GM18505 (cell line): ENCODE measurements around the gene OSBPL3.

ENCODE experiments used
- ATAC-seq: cut with Tn5 transposase; IDR thresholded peaks from one replicate; pipeline ENCODE4 v1.9.1; 2021; ENCODE audit not compliant: unreplicated experiment
- POLR2A ChIP-seq: IDR thresholded peaks from 4 replicates; pipeline ENCODE4 v1.6.1; 2011; ENCODE audit warnings: borderline replicate concordance; ENCODE audit not compliant: insufficient read depth, insufficient read length; ENCODE audit errors: extremely low read depth

OSBPL3 gene

GRCh38 chr7:24974026-24974832 is 5.7 kb downstream of the OSBPL3 start:
- ATAC-seq, result no peak

GRCh38 chr7:24972991-24973390 is 7.0 kb downstream of the OSBPL3 start:
- no peak for ATAC-seq
- TF ChIP-seq POLR2A, result no peak

More at GRCh38 chr7:24974026-24974832, 5.7 kb downstream of the OSBPL3 start:
- no peak for TF ChIP-seq POLR2A

- no peak for TF ChIP-seq POLR2A
- ATAC-seq, result no peak
These were observed 7.9 kb downstream of the OSBPL3 start for GRCh38 chr7:24972166-24972477.

- no peak for ATAC-seq
These were observed 8.4 kb downstream of the OSBPL3 start for GRCh38 chr7:24971333-24972165.

GRCh38 chr7:24970676-24971075 is 9.3 kb downstream of the OSBPL3 start:
- no peak for ATAC-seq
- TF ChIP-seq POLR2A, result no peak

More at GRCh38 chr7:24971333-24972165, 8.4 kb downstream of the OSBPL3 start:
- no peak for TF ChIP-seq POLR2A

- no peak for TF ChIP-seq POLR2A
- no peak for ATAC-seq
These were observed 11.8 kb downstream of the OSBPL3 start for GRCh38 chr7:24968165-24968564.

- TF ChIP-seq POLR2A, result no peak
These were observed 12.3 kb downstream of the OSBPL3 start for GRCh38 chr7:24967696-24968095.

GRCh38 chr7:24966802-24967201 is 13.2 kb downstream of the OSBPL3 start:
- no peak for ATAC-seq
- TF ChIP-seq POLR2A, result no peak

More at GRCh38 chr7:24967696-24968095, 12.3 kb downstream of the OSBPL3 start:
- ATAC-seq, result no peak

GRCh38 chr7:24965831-24966708 is 13.9 kb downstream of the OSBPL3 start:
- ATAC-seq, result peak; percentile 79
- peak; percentile 40 for TF ChIP-seq POLR2A

GRCh38 chr7:24964191-24964590 is 15.8 kb downstream of the OSBPL3 start:
- ATAC-seq, result no peak
- TF ChIP-seq POLR2A, result no peak

GRCh38 chr7:24963218-24963617 is 16.8 kb downstream of the OSBPL3 start:
- TF ChIP-seq POLR2A, result no peak

GRCh38 chr7:24962418-24962962 is 17.5 kb downstream of the OSBPL3 start:
- TF ChIP-seq POLR2A, result no peak
- ATAC-seq, result no peak

More at GRCh38 chr7:24963218-24963617, 16.8 kb downstream of the OSBPL3 start:
- no peak for ATAC-seq
